ENCODE results near the gene MAN2A2. TPM values are rescaled to one million over a fixed set of nuclear protein-coding genes. Genes with fewer than 3 reads are reported as not detected.

Gene MAN2A2
- total and polyA plus RNA-seq, 2 of the 8 experiments (the other 6 are each of a cell fraction or from before 2014, with no cell fraction given): 23.1 to 29.7 TPM

- Histone ChIP-seq H3K18ac (ENCODE audit: extremely low read depth, low read length) (no peak overlapping the region), H3K27ac (ENCODE audit: low read depth, low read length) (no peak overlapping the region), H3K36me3 (ENCODE audit: control insufficient read depth in 2 of 4, insufficient read depth in 4 of 4, low read length in 3 of 4) (no peaks in the 10 kb centered on the region; a peak in 3 of 8 replicates), H4K8ac (ENCODE audit: extremely low read depth, insufficient read depth, low read length) (no peak overlapping the region), H3K79me1 (ENCODE audit: low read depth, low read length) (no peaks in the 10 kb centered on the region), H2AK5ac (ENCODE audit: low read depth, low read length) (no peak overlapping the region), H2BK15ac (ENCODE audit: low read length) (no peak overlapping the region), H3K9ac (replicated peaks in 1 of 4; ENCODE audit: extremely low read depth in 1 of 4, low read depth in 3 of 4, low read length in 3 of 4) (no peak overlapping the region), H3K9me3 (ENCODE audit: insufficient read depth in 2 of 2, low read depth in 1 of 2, low read length in 1 of 2) (no peaks in the 10 kb centered on the region), H2BK5ac (ENCODE audit: low read depth, low read length) (no peak overlapping the region), H3K27me3 (replicated peaks in 1 of 4; ENCODE audit: control insufficient read depth in 3 of 4, extremely low read depth in 1 of 4, insufficient read depth in 3 of 4, low read length in 3 of 4) (no peaks in the 10 kb centered on the region), H2BK120ac (replicated peaks; ENCODE audit: low read depth, low read length) (no peak overlapping the region), H4K20me1 (replicated peaks in 1 of 2; ENCODE audit: control insufficient read depth in 1 of 2, insufficient read depth in 2 of 2, low read length in 2 of 2) (peaks cover 2% of the 10 kb centered on the region in 2 experiments), H3K56ac (replicated peaks; ENCODE audit: insufficient read length, low read depth, low read length) (no peak overlapping the region), H2BK20ac (ENCODE audit: low read length) (no peak overlapping the region), H3K23ac (ENCODE audit: insufficient read length) (no peak overlapping the region), H3K4me1 (replicated peaks in 1 of 4; ENCODE audit: control insufficient read depth in 3 of 4, insufficient read depth in 4 of 4, low read length in 3 of 4) (peaks cover 0 to 2% (median 0%) of the 10 kb centered on the region in 4 experiments; a peak in 2 of 7 replicates), H3K4me2 (ENCODE audit: insufficient read depth in 1 of 2, low read depth in 2 of 2, low read length in 2 of 2) (no peak overlapping the region), H4K91ac (replicated peaks; ENCODE audit: insufficient read length, low read length) (no peak overlapping the region), H3K23me2 (ENCODE audit: low read depth, low read length) (no peaks in the 10 kb centered on the region), H2AFZ (ENCODE audit: low read length) (no peak overlapping the region), H2BK12ac (ENCODE audit: low read depth, low read length) (no peak overlapping the region), H3K4me3 (ENCODE audit: extremely low read depth in 1 of 4, insufficient read depth in 2 of 4, low read depth in 3 of 4, low read length in 4 of 4) (no peak overlapping the region), H3K14ac (ENCODE audit: insufficient read length) (no peak overlapping the region), H3K4ac (replicated peaks; ENCODE audit: insufficient read length, low read depth, low read length) (no peak overlapping the region), H4K5ac (ENCODE audit: insufficient read length, low read depth, low read length) (no peak overlapping the region), H3K79me2 (ENCODE audit: control insufficient read depth in 1 of 2, insufficient read depth in 2 of 2, low read length in 2 of 2) (no peaks in the 10 kb centered on the region)
- CTCF ChIA-PET (ENCODE audit: partially characterized antibody): interaction anchor here (0.9 to 6.8 kb wide), 4 partner anchors 13 to 118 kb away, joined by 3 to 87 read pairs (median 4); partner anchors contain the start of genes HDDC3, MAN2A2 and UNC45A
- POLR2A ChIA-PET (ENCODE audit: partially characterized antibody): interaction anchor here (0.6 to 0.8 kb wide), 2 partner anchors 14 to 66 kb away, joined by 3 read pairs; no protein-coding TSS in a partner anchor
- no peak for DNase-seq (ENCODE audit: low read depth in 1 of 2, low spot score in 2 of 2)
- no peak for FAIRE-seq
- WGBS, 2 experiments (ENCODE audit: extremely low coverage in 1 of 2, insufficient coverage in 1 of 2, insufficient read length in 1 of 2, insufficient replicate concordance in 2 of 2, low coverage in 1 of 2, low lambda C conversion rate in 2 of 2, missing lambda C conversion rate in 1 of 2): 83% methylated on average over 7 of the region's 7 CpGs; no CpG with 5 or more reads in 1 of the 2 experiments
- TF ChIP-seq ATF3 (IDR thresholded peaks at IDR 0.05; ENCODE audit: insufficient read depth, low read depth, low read length) (no peak), TEAD4 (IDR thresholded peaks at IDR 0.05; ENCODE audit: low read depth, low read length) (no peak), POU5F1 (IDR thresholded peaks at IDR 0.05; ENCODE audit: low read depth, low read length) (no peak), RXRA (IDR thresholded peaks at IDR 0.05; ENCODE audit: insufficient read depth, low read depth, low read length) (no peak), JUND (IDR thresholded peaks at IDR 0.05; ENCODE audit: low read length) (no peak), RAD21 (IDR thresholded peaks at IDR 0.05 in 1 of 2, conservative IDR thresholded peaks at IDR 0.05 in 1 of 2; ENCODE audit: low read depth in 2 of 2, low read length in 2 of 2) (no peak), CHD2 (IDR thresholded peaks at IDR 0.05; ENCODE audit: low read length) (no peak), CBX8 (IDR thresholded peaks at IDR 0.05; ENCODE audit: borderline replicate concordance, low read depth, low read length) (no peak)
Measured at GRCh38 chr15:90915216-90915807, 12.2 kb downstream of the MAN2A2 start.
